Colonic mucosa (tissue), 4 donors: ENCODE data around the gene TK1. TPM values are rescaled to one million over a fixed set of nuclear protein-coding genes. Genes with fewer than 3 reads are reported as not detected.

Source experiments
- DNase-seq: peaks from one replicate; pipeline ENCODE4 v3.0.0-alpha.2; 2020
- H3K27ac ChIP-seq: fragments of 200-600 bp; one replicate; pipeline ENCODE4 v1.8.0; 2021
- H3K27me3 ChIP-seq: fragments of 200-600 bp; one replicate; pipeline ENCODE4 v1.8.0; 2021
- H3K36me3 ChIP-seq: fragments of 200-600 bp; one replicate; pipeline ENCODE4 v1.8.0; 2021
- H3K4me1 ChIP-seq: fragments of 200-600 bp; one replicate; pipeline ENCODE4 v1.8.0; 2021; ENCODE audit warnings: mild to moderate bottlenecking
- H3K4me3 ChIP-seq: fragments of 200-600 bp; one replicate; pipeline ENCODE4 v1.8.0; 2021
- H3K9ac ChIP-seq, 2 donors: one replicate each; pipeline ENCODE4 v1.7.0; 2013; ENCODE audit warnings: control low read depth in 2 of 2, low read depth in 2 of 2, low read length in 2 of 2
- H3K9me3 ChIP-seq: fragments of 200-600 bp; one replicate; pipeline ENCODE4 v1.8.0; 2021
- intact Hi-C: fragments of 100-400 bp; cut with DNase I; formaldehyde crosslinking; loops from one replicate; pipeline ENCODE4 v1.14.1; 2022
- total RNA-seq, 2 donors: library from RNA; stranded (reverse); fragmentation: NEBNext Ultra II Directional in 1 of 2; extraction: Animal tissue kit (Norgen Biotek cat#: 25700) in 1 of 2; gene quantifications; one replicate each; pipeline ENCODE4 v1.2.1, GENCODE V29; 2021
- TF ChIP-seq, protein P1 (sequence below): fragments of 200-600 bp; IDR thresholded peaks from one replicate; pipeline ENCODE4 v1.8.0; 2022; ENCODE audit warnings: antibody characterized with exemption, mild to moderate bottlenecking
- donor health status: healthy.
- donor health status: DM: no; HTN: no; CAD: no.
- donor health status: DM: no; HTN: no; CAD: no.

TK1 gene
- total RNA-seq, 2 donors from 2014 or later, result 37.7 to 135 TPM

DNA sequence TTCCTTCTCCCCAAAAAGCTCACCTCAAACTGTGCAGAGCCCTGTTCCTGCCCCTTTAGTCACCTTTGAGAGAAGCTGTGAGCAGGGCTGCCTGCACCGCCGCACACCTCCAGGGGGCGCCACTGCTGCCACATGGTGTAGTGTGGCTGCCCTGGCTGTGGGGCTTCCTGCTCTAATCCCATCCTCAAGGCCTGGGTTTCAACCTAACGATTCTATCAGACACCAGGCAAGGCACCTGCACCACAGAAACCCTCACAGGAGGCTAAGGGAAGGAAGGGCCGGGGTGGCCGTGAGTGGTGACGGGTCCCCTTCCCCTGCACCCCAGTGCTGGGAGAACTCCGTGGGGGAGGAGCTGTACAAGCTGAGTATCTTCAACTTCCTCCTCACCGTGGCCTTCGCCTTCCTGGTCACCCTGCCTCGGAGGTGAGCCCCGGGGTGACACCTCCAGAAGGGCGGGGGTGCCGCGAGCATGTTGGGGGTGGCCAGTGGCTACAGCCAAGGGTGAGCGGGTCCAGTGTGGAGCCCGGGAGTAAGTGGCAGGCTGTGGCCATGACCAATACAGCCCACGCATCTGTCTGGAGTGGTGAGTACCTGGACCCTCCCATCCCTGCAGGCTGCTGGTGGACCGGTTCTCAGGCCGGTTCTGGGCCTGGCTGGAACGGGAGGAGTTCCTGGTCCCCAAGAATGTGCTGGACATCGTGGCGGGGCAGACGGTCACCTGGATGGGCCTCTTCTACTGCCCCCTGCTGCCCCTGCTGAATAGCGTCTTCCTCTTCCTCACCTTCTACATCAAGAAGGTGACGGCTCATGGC, 49.3 kb downstream of the TK1 start:
- Histone ChIP-seq H3K27me3 (no peaks in the 10 kb centered on the region), H3K9me3 (no peaks in the 10 kb centered on the region), H3K9ac (peak overlapping the region in 1 of 2 donors; percentile 46), H3K4me3 (no peak overlapping the region), H3K36me3 (no peaks in the 10 kb centered on the region), H3K27ac (peak overlapping the region; percentile 3), H3K4me1 (peaks cover 27% of the 10 kb centered on the region)
- intact Hi-C loops, result no loop called here
- TF ChIP-seq, protein P1, sequence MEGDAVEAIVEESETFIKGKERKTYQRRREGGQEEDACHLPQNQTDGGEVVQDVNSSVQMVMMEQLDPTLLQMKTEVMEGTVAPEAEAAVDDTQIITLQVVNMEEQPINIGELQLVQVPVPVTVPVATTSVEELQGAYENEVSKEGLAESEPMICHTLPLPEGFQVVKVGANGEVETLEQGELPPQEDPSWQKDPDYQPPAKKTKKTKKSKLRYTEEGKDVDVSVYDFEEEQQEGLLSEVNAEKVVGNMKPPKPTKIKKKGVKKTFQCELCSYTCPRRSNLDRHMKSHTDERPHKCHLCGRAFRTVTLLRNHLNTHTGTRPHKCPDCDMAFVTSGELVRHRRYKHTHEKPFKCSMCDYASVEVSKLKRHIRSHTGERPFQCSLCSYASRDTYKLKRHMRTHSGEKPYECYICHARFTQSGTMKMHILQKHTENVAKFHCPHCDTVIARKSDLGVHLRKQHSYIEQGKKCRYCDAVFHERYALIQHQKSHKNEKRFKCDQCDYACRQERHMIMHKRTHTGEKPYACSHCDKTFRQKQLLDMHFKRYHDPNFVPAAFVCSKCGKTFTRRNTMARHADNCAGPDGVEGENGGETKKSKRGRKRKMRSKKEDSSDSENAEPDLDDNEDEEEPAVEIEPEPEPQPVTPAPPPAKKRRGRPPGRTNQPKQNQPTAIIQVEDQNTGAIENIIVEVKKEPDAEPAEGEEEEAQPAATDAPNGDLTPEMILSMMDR, result no peak
- DNase-seq, result no peak

DNA sequence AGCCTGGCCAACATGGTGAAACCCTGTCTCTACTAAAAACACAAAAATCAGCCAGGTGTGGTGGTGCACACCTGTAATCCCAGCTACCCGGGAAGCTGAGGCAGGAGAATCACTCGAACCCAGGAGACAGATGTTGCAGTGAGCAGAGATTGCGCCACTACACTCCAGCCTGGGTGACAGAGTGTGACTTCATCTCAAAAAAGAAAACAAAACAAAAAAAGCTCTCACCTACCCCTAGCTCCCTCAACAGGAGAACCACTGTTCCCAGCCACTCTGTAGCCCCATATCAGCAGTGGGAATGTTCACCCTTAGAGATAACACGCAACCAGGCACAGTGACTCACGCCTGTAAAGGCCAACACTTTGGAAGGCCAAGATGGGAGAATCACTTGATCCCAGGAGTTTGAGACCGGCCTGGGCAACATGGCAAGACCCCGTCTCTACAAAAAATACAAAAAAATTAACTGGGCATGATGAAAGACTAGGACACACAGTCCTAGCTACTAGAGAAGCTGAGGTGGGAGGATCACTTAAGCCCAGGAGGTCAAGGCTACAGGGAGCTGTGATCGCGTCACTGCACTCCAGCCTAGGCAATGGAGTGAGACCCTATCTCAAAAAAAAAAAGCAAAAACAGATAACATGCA, 50.9 kb downstream of the TK1 start:
- DNase-seq, result no peak
- TF ChIP-seq, protein P1, result no peak
- Histone ChIP-seq H3K27me3 (no peaks in the 10 kb centered on the region), H3K36me3 (no peaks in the 10 kb centered on the region), H3K4me3 (no peak overlapping the region), H3K9me3 (no peaks in the 10 kb centered on the region), H3K27ac (no peak overlapping the region), H3K4me1 (peaks cover 26% of the 10 kb centered on the region), H3K9ac (no peak overlapping the region)
- intact Hi-C loops, result no loop called here

DNA sequence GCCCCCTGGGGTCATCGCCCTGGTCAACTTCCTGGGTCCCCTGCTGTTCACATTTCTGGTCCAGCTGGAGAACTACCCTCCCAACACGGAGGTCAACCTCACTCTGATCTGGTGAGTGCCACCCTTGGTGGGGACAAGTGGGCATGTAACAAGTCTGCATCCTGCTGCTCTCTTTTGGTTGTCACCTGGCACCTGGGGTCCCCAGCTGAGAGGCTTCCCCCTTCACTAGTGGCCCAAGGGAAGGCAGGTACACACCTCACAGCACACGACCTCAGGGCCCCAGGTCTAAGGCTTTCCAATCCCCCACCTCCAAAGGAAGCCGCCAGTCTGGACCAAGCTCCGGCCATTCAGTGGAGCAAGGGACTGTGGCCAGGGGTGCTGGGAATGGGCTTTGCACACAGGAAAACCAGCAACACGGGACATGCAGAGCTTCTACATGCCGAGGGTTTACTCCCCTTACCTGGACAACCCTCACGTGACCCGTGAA, 51.9 kb downstream of the TK1 start:
- Histone ChIP-seq H3K9me3 (no peaks in the 10 kb centered on the region), H3K4me3 (no peak overlapping the region), H3K9ac (no peak overlapping the region), H3K27me3 (no peaks in the 10 kb centered on the region), H3K36me3 (no peaks in the 10 kb centered on the region), H3K27ac (no peak overlapping the region), H3K4me1 (peaks cover 21% of the 10 kb centered on the region)
- intact Hi-C loops, result no loop called here
- TF ChIP-seq, protein P1, result no peak
- no peak for DNase-seq

DNA sequence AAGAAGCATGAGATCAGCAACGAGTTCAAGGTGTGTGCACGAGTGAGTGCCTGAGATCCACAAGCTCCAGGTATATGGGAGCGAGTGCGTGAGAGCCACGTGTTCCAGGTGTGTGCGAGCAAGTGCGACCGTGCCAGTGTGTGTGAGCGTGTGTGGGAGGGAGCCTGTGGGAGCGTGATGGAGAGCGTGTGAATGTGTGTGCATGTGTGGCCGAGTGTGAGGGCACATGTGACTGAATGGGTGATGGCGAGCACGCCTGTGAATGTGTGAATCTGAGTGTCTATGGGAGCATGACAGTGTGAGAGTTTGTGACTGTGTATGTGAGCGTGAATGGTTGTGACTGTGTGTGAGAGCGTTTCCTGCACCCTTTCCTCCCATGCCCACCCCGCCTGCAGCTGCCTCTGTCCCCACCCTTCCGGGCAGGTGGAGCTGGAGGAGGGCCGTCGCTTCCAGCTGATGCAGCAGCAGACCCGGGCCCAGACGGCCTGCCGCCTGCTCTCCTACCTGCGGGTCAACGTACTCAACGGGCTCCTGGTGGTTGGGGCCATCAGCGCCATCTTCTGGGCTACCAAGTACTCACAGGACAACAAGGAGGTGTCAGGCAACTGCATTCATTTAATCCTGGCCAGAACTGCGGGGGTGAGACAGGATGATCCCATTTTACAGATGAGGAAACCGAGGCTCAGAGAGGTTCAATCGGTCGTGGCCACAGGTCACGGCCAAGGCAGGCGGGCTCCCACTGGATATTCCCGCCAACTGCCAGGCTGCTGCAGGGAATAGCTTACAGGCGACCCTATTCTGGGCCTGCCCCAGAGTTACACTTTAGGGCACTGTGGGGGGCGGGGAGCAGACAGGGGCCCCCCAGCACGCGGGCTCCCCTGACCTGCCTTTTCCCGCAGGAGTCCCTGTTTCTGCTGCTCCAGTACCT, 52.6 kb downstream of the TK1 start:
- DNase-seq, result peak; percentile 79
- H3K9me3 ChIP-seq, result no peaks in the 10 kb centered on the region
- peak overlapping the region in 1 of 2 donors; percentile 4 for H3K9ac ChIP-seq
- intact Hi-C loops, result no loop called here
- peaks cover 21% of the 10 kb centered on the region for H3K4me1 ChIP-seq
- no peaks in the 10 kb centered on the region for H3K36me3 ChIP-seq
- TF ChIP-seq, protein P1, result peak; percentile 63
- no peak overlapping the region for H3K4me3 ChIP-seq
- no peak overlapping the region for H3K27ac ChIP-seq
- no peaks in the 10 kb centered on the region for H3K27me3 ChIP-seq
